ENCODE measurements around the gene S100A6. TPM values are rescaled to one million over a fixed set of nuclear protein-coding genes. Genes with fewer than 3 reads are reported as not detected.

Gene S100A6
- total and polyA plus RNA-seq, 2 donors (not counting 3 experiments of a cell fraction or from before 2014, with no cell fraction given), result 552 to 908 TPM

DNA sequence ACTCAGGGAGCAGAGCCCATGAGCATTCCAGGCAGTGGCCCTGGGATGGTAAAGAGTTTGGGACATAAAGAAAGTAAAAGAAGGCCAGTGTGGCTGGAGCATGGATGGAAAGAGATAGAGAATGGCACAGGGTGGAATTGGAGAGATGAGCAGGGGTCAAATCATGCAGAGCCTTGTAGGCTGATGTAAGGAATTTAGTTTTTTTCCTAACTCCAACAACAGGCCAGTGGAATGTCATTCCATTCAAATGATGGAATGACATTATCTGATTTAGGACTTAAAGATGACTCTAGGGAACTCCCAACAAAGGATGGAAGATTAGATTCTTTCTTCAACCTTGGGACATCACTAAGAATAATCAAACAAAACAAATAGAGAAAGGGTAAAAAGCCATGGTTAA is 42.7 kb upstream of the S100A6 start:
- dilution Hi-C loops (cut with MboI; ENCODE audit: extremely low pct_ligation_motif_present, low sequenced_read_pairs), result no loop called here

DNA sequence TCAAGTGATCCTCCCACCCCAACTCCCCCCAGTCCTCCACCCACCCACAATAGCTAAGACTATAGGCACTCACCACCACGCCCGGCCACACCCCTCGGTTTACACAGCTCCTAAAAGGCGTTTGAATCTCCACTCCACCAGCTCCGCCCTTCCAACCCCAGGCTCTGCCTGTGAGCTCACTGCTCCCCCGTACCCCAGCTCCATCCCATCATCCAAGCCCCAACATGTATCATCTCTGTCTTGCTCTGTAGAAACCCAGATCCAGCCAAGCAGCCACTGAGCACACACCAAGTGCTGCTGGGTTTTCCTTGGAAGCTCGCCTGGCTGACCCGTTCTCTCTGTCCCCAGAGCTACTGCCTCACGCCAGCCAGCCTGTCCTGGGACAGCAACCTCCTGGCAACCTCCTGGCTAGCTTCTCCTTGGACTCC is 41.8 kb upstream of the S100A6 start:
- H3K4me3 ChIP-seq (replicated peaks in 1 of 3; ENCODE audit: insufficient read depth in 1 of 3, low read depth in 1 of 3, low read length in 3 of 3), result no peak overlapping the region
- TF ChIP-seq EZH2 (IDR thresholded peaks at IDR 0.05; ENCODE audit: borderline replicate concordance, low read depth, low read length, severe bottlenecking) (no peak), POLR2A (IDR thresholded peaks at IDR 0.05; ENCODE audit: low read depth, low read length) (no peak), JUN (IDR thresholded peaks at IDR 0.05; ENCODE audit: borderline replicate concordance, insufficient read depth, insufficient read length, low read depth) (no peak), POLR2AphosphoS5 (IDR thresholded peaks at IDR 0.05; ENCODE audit: insufficient read depth, low read depth, low read length) (no peak), GATA2 (IDR thresholded peaks at IDR 0.05; ENCODE audit: insufficient read depth, insufficient read length, low read depth, low read length) (no peak), MYC (IDR thresholded peaks at IDR 0.05; ENCODE audit: low read depth, low read length) (no peak), FOS (IDR thresholded peaks at IDR 0.05; ENCODE audit: borderline replicate concordance, insufficient read depth, low read length) (no peak)
- TF ChIP-seq, protein P1, sequence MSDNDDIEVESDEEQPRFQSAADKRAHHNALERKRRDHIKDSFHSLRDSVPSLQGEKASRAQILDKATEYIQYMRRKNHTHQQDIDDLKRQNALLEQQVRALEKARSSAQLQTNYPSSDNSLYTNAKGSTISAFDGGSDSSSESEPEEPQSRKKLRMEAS (IDR thresholded peaks at IDR 0.05; ENCODE audit: insufficient read depth, insufficient read length), result no peak
- TF ChIP-seq, protein P2, sequence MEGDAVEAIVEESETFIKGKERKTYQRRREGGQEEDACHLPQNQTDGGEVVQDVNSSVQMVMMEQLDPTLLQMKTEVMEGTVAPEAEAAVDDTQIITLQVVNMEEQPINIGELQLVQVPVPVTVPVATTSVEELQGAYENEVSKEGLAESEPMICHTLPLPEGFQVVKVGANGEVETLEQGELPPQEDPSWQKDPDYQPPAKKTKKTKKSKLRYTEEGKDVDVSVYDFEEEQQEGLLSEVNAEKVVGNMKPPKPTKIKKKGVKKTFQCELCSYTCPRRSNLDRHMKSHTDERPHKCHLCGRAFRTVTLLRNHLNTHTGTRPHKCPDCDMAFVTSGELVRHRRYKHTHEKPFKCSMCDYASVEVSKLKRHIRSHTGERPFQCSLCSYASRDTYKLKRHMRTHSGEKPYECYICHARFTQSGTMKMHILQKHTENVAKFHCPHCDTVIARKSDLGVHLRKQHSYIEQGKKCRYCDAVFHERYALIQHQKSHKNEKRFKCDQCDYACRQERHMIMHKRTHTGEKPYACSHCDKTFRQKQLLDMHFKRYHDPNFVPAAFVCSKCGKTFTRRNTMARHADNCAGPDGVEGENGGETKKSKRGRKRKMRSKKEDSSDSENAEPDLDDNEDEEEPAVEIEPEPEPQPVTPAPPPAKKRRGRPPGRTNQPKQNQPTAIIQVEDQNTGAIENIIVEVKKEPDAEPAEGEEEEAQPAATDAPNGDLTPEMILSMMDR (IDR thresholded peaks at IDR 0.05; ENCODE audit: extremely low read depth in 1 of 2, insufficient read depth in 1 of 2, low read depth in 1 of 2, low read length in 2 of 2), result no peak
- no peaks in the 10 kb centered on the region for H4K20me1 ChIP-seq (replicated peaks; ENCODE audit: control insufficient read depth, extremely low read depth, insufficient read depth, low read length)
- no peak for FAIRE-seq
- no peak overlapping the region for H2AFZ ChIP-seq (ENCODE audit: low read depth, low read length)
- ChIA-PET POLR2A (interaction anchor here (0.6 to 0.9 kb wide), 3 partner anchors 28 to 232 kb away, joined by 3 to 6 read pairs (median 5); partner anchors contain the start of gene S100A13), CTCF (interaction anchor here (0.8 to 2.0 kb wide), 10 partner anchors 8 to 67 kb away, joined by 3 to 8 read pairs (median 5); partner anchors contain the start of gene S100A13)
- H3K27ac ChIP-seq (ENCODE audit: insufficient read depth, low read depth, low read length), result no peak overlapping the region
- intact Hi-C loops (cut with micrococcal nuclease) (no loop called here), dilution Hi-C loops (cut with MboI; ENCODE audit: extremely low pct_ligation_motif_present, low sequenced_read_pairs) (no loop called here)
- no TSS peak for BruUV-seq (replicated peaks)
- no peak overlapping the region for H3K9ac ChIP-seq (replicated peaks; ENCODE audit: extremely low read depth, insufficient read depth, low read length)
- no peaks in the 10 kb centered on the region for H3K9me3 ChIP-seq (replicated peaks; ENCODE audit: control insufficient read depth, insufficient read depth, low read length)
- no peaks in the 10 kb centered on the region for H3K36me3 ChIP-seq (ENCODE audit: control insufficient read depth in 2 of 2, extremely low read depth in 1 of 2, insufficient read depth in 2 of 2, low read length in 2 of 2)
- H3K79me2 ChIP-seq (ENCODE audit: control insufficient read depth, insufficient read depth, low read length), result no peaks in the 10 kb centered on the region
- no peaks in the 10 kb centered on the region for H3K27me3 ChIP-seq (ENCODE audit: control insufficient read depth in 2 of 2, insufficient read depth in 2 of 2, low read length in 2 of 2)
- H3K4me2 ChIP-seq (ENCODE audit: insufficient read depth, low read length), result no peak overlapping the region
- no peak for DNase-seq (ENCODE audit: low read depth, low spot score)
- peaks cover 3% of the 10 kb centered on the region for H3K4me1 ChIP-seq (ENCODE audit: control insufficient read depth, extremely low read depth, insufficient read depth, low read length)
- no peaks in the 10 kb centered on the region for H3K9me1 ChIP-seq (replicated peaks; ENCODE audit: control insufficient read depth, extremely low read depth, insufficient read depth, low read length)

More for the DNA sequence above, 42.7 kb upstream of the S100A6 start:
- POLR2A ChIA-PET, result no interaction called here
- intact Hi-C loops (cut with micrococcal nuclease), result no loop called here
- H2AFZ ChIP-seq (ENCODE audit: low read depth, low read length), result no peak overlapping the region
- no peaks in the 10 kb centered on the region for H4K20me1 ChIP-seq (replicated peaks; ENCODE audit: control insufficient read depth, extremely low read depth, insufficient read depth, low read length)
- H3K4me2 ChIP-seq (ENCODE audit: insufficient read depth, low read length), result no peak overlapping the region
- no peak overlapping the region for H3K9ac ChIP-seq (replicated peaks; ENCODE audit: extremely low read depth, insufficient read depth, low read length)
- no peaks in the 10 kb centered on the region for H3K9me1 ChIP-seq (replicated peaks; ENCODE audit: control insufficient read depth, extremely low read depth, insufficient read depth, low read length)
- CTCF ChIA-PET, result interaction anchor here (0.8 to 1.6 kb wide), 4 partner anchors 9 to 68 kb away, joined by 3 to 6 read pairs (median 4); partner anchors contain the start of gene S100A13
- H3K4me3 ChIP-seq (replicated peaks in 1 of 3; ENCODE audit: insufficient read depth in 1 of 3, low read depth in 1 of 3, low read length in 3 of 3), result no peak overlapping the region
- H3K79me2 ChIP-seq (ENCODE audit: control insufficient read depth, insufficient read depth, low read length), result no peaks in the 10 kb centered on the region
- no peaks in the 10 kb centered on the region for H3K9me3 ChIP-seq (replicated peaks; ENCODE audit: control insufficient read depth, insufficient read depth, low read length)
- FAIRE-seq (no peak), DNase-seq (ENCODE audit: low read depth, low spot score) (no peak)
- no peaks in the 10 kb centered on the region for H3K36me3 ChIP-seq (ENCODE audit: control insufficient read depth in 2 of 2, extremely low read depth in 1 of 2, insufficient read depth in 2 of 2, low read length in 2 of 2)
- H3K27me3 ChIP-seq (ENCODE audit: control insufficient read depth in 2 of 2, insufficient read depth in 2 of 2, low read length in 2 of 2), result no peaks in the 10 kb centered on the region
- BruUV-seq (replicated peaks), result no TSS peak
- no peak for TF ChIP-seq JUN (IDR thresholded peaks at IDR 0.05; ENCODE audit: borderline replicate concordance, insufficient read depth, insufficient read length, low read depth)
- TF ChIP-seq, protein P1 (IDR thresholded peaks at IDR 0.05; ENCODE audit: insufficient read depth, insufficient read length), result no peak
- no peak for TF ChIP-seq POLR2AphosphoS5 (IDR thresholded peaks at IDR 0.05; ENCODE audit: insufficient read depth, low read depth, low read length)
- no peaks in the 10 kb centered on the region for H3K4me1 ChIP-seq (ENCODE audit: control insufficient read depth, extremely low read depth, insufficient read depth, low read length)
- no peak overlapping the region for H3K27ac ChIP-seq (ENCODE audit: insufficient read depth, low read depth, low read length)
